A549 (cell line): ENCODE results near the gene BCCIP. TPM values are rescaled to one million over a fixed set of nuclear protein-coding genes. Genes with fewer than 3 reads are reported as not detected.

Source experiments
- ATAC-seq, 2 experiments: fragments of 200-7000 bp in 1 of 2; fragments of >200 bp in 1 of 2; cut with Nextera tagmentation in 1 of 2; cut with Tn5 transposase in 1 of 2; 3 replicates each; pipeline versions ENCODE4 v1.8.0 to v1.9.1; 2018 to 2020; ENCODE audit warnings: mild to moderate bottlenecking in 1 of 2, moderate library complexity in 1 of 2
- CTCF ChIA-PET: fragments of 300-600 bp; sonication (Branson Sonifier 250); formaldehyde crosslinking; extraction: SDS; loops from one replicate; lab custom pipeline; 2021; ENCODE audit warnings: antibody characterized with exemption, inconsistent platforms; lab: Yijun Ruan, JAX
- POLR2A ChIA-PET: fragments of 350-600 bp; formaldehyde crosslinking; extraction: SDS; loops from one replicate; lab custom pipeline; 2021; ENCODE audit warnings: antibody characterized with exemption, inconsistent platforms; lab: Yijun Ruan, JAX
- DNase-seq, 2 experiments: peaks; one replicate each; pipeline versions ENCODE4 v3.0.0 to v3.0.0-alpha.2; 2011 to 2016; ENCODE audit warnings: low read depth in 1 of 2, low spot score in 1 of 2
- FAIRE-seq: peaks from 2 replicates; lab custom pipeline; 2011; peaks lifted over from hg19 to GRCh38; lab: Jason Lieb, UNC
- H3K27ac ChIP-seq, 2 experiments: fragments of >200 bp; sonication (Bioruptor Twin); formaldehyde crosslinking; 3 replicates each; pipeline ENCODE4 v1.5.1; 2016 to 2017
- H3K4me1 ChIP-seq: fragments of >200 bp; sonication (Bioruptor Twin); formaldehyde crosslinking; 3 replicates; pipeline ENCODE4 v1.6.1; 2016
- H3K4me2 ChIP-seq: fragments of >200 bp; sonication (Bioruptor Twin); formaldehyde crosslinking; 3 replicates; pipeline ENCODE4 v1.6.1; 2016
- H3K4me3 ChIP-seq: fragments of >200 bp; sonication (Bioruptor Twin); formaldehyde crosslinking; 3 replicates; pipeline ENCODE4 v1.5.1; 2016
- H3K9me3 ChIP-seq: fragments of >200 bp; sonication (Bioruptor Twin); formaldehyde crosslinking; 3 replicates; pipeline ENCODE4 v1.6.1; 2016
- CBX2 ChIP-seq: fragments of 200-600 bp; sonication (generic); IDR thresholded peaks from 2 replicates; pipeline ENCODE4 v1.6.1; 2016; ENCODE audit warnings: low read depth, mild to moderate bottlenecking, borderline replicate concordance
- EHF ChIP-seq: fragments of 250-450 bp; sonication (Bioruptor Pico); IDR thresholded peaks from 2 replicates; pipeline ENCODE4 v1.5.0; 2020; ENCODE audit warnings: mild to moderate bottlenecking
- FOSB ChIP-seq: fragments of 250-450 bp; sonication (Bioruptor Pico); IDR thresholded peaks from 2 replicates; pipeline ENCODE4 v1.5.0; 2020; ENCODE audit warnings: mild to moderate bottlenecking, moderate library complexity
- GATA3 ChIP-seq: IDR thresholded peaks from 2 replicates; pipeline ENCODE4 v1.6.1; 2012; ENCODE audit warnings: borderline replicate concordance
- HDAC2 ChIP-seq: fragments of 200-600 bp; sonication (generic); IDR thresholded peaks from 2 replicates; pipeline ENCODE4 v1.6.1; 2016
- HES2 ChIP-seq: fragments of >200 bp; sonication (Bioruptor Twin); formaldehyde crosslinking; IDR thresholded peaks from 2 replicates; pipeline ENCODE4 v1.6.1; 2016
- HEYL ChIP-seq: fragments of 250-450 bp; sonication (Bioruptor Pico); IDR thresholded peaks from 2 replicates; pipeline ENCODE4 v1.8.0; 2021; ENCODE audit warnings: mild to moderate bottlenecking, moderate library complexity
- HOXB13 ChIP-seq: fragments of 250-450 bp; sonication (Bioruptor Pico); IDR thresholded peaks from 2 replicates; pipeline ENCODE4 v1.5.0; 2020; ENCODE audit warnings: low read depth, mild to moderate bottlenecking, moderate library complexity
- JUN ChIP-seq, 2 experiments: fragments of >200 bp; sonication (Bioruptor Twin); formaldehyde crosslinking; IDR thresholded peaks; 2 replicates in 1 of 2; 3 replicates in 1 of 2; pipeline ENCODE4 v1.6.1; 2016 to 2017
- KDM5A ChIP-seq: fragments of 200-600 bp; sonication (generic); IDR thresholded peaks from 2 replicates; pipeline ENCODE4 v1.6.1; 2016; ENCODE audit warnings: antibody characterized with exemption, mild to moderate bottlenecking
- MAFK ChIP-seq: fragments of 450-650 bp; IDR thresholded peaks from 2 replicates; pipeline ENCODE4 v1.6.1; 2014; ENCODE audit not compliant: partially characterized antibody
- MAZ ChIP-seq: fragments of 150-350 bp; IDR thresholded peaks from 2 replicates; pipeline ENCODE4 v1.6.1; 2014; ENCODE audit warnings: antibody characterized with exemption, low read depth, low read length, borderline replicate concordance
- MYC ChIP-seq: IDR thresholded peaks from 2 replicates; pipeline ENCODE4 v1.6.1; 2012; ENCODE audit warnings: mild to moderate bottlenecking, inconsistent platforms, low read length, improper control_type of control experiment, borderline replicate concordance
- NFE2L2 ChIP-seq: fragments of 150-350 bp; conservative IDR thresholded peaks from 2 replicates; pipeline ENCODE4 v1.6.1; 2014; ENCODE audit warnings: low read length
- NPAS2 ChIP-seq: fragments of 250-450 bp; sonication (Bioruptor Pico); IDR thresholded peaks from 2 replicates; pipeline ENCODE4 v1.8.0; 2022; ENCODE audit warnings: mild to moderate bottlenecking, moderate library complexity, borderline replicate concordance
- PHF8 ChIP-seq: fragments of 200-600 bp; sonication (generic); IDR thresholded peaks from 2 replicates; pipeline ENCODE4 v1.6.1; 2016; ENCODE audit warnings: low read depth, mild to moderate bottlenecking, antibody characterized with exemption, moderate library complexity, borderline replicate concordance
- RAD21 ChIP-seq, 2 experiments: fragments of >200 bp in 1 of 2; sonication (Bioruptor Twin) in 1 of 2; formaldehyde crosslinking in 1 of 2; IDR thresholded peaks in 1 of 2; conservative IDR thresholded peaks in 1 of 2; 2 replicates in 1 of 2; 3 replicates in 1 of 2; pipeline ENCODE4 v1.6.1; 2012 to 2018; ENCODE audit warnings: inconsistent platforms in 1 of 2
- RCOR1 ChIP-seq: fragments of 150-350 bp; IDR thresholded peaks from 2 replicates; pipeline ENCODE4 v1.6.1; 2014; ENCODE audit warnings: antibody characterized with exemption, low read length, low read depth
- REST ChIP-seq: fragments of 200-600 bp; sonication (generic); IDR thresholded peaks from 2 replicates; pipeline ENCODE4 v1.6.1; 2016; ENCODE audit warnings: antibody characterized with exemption, mild to moderate bottlenecking, moderate library complexity
- RFX5 ChIP-seq: fragments of 450-650 bp; IDR thresholded peaks from 2 replicates; pipeline ENCODE4 v1.7.1; 2014; ENCODE audit warnings: antibody characterized with exemption, mild to moderate bottlenecking, moderate library complexity
- ZC3H11A ChIP-seq: fragments of 450-650 bp; IDR thresholded peaks from 2 replicates; pipeline ENCODE4 v1.6.1; 2014; ENCODE audit warnings: antibody characterized with exemption, mild to moderate bottlenecking
- ZNF302 ChIP-seq: fragments of 250-450 bp; sonication (Bioruptor Pico); IDR thresholded peaks from 2 replicates; pipeline ENCODE4 v1.9.0; 2021; ENCODE audit warnings: inconsistent platforms, mild to moderate bottlenecking, moderate library complexity
- ZSCAN20 ChIP-seq: fragments of 250-450 bp; sonication (Bioruptor Pico); IDR thresholded peaks from 2 replicates; pipeline ENCODE4 v1.8.0; 2022; ENCODE audit warnings: mild to moderate bottlenecking, moderate library complexity
- WGBS: methylation state at CpG from one replicate; pipeline ENCODE4 v1.1.6; 2017; ENCODE audit errors: missing lambda C conversion rate; 5-methylcytosine and 5-hydroxymethylcytosine counted together
- polyA plus RNA-seq, 4 experiments: library from polyadenylated mRNA; depleted of rRNA in 3 of 4; stranded (reverse); fragments of >200 nt; fragmentation: RNase III in 1 of 4; extraction: RNeasy Plus Mini Kit Qiagen cat#74134 plus additional on column Dnase treatment in 1 of 4; gene quantifications; 2 replicates in 3 of 4; 3 replicates in 1 of 4; pipeline ENCODE4 v1.2.3, GENCODE V29; 2011 to 2017
- TF ChIP-seq, protein P1 (sequence below): IDR thresholded peaks from 2 replicates; pipeline ENCODE4 v1.6.1; 2012
- TF ChIP-seq, protein P2 (sequence below): IDR thresholded peaks from 2 replicates; pipeline ENCODE4 v1.6.1; 2012; ENCODE audit warnings: low read depth, borderline replicate concordance

Gene BCCIP
- polyA plus RNA-seq, 2 of the 4 experiments (the other 2 are of a cell fraction): 130 to 140 TPM

GRCh38 chr10:125792342-125793300 lies 30.7 kb upstream of the BCCIP start:
- Histone ChIP-seq H3K4me1 (no peaks in the 10 kb centered on the region), H3K27ac (no peak overlapping the region), H3K9me3 (no peaks in the 10 kb centered on the region), H3K4me3 (no peak overlapping the region), H3K4me2 (no peak overlapping the region)
- 94% methylated on average over 10 of the region's 14 CpGs for WGBS
- CTCF ChIA-PET: interaction anchor here (1.1 to 2.1 kb wide), 3 partner anchors 9 to 116 kb away, joined by 3 to 6 read pairs (median 5); no protein-coding TSS in a partner anchor
- no peak for DNase-seq
- no peak for FAIRE-seq
- ATAC-seq: no peak
- POLR2A ChIA-PET: no interaction called here
- TF ChIP-seq HDAC2: no peak
- no peak for TF ChIP-seq JUN (IDR thresholded peaks at IDR 0.05)
- TF ChIP-seq EHF (CRISPR knock-in tag): no peak
- TF ChIP-seq, protein P1, sequence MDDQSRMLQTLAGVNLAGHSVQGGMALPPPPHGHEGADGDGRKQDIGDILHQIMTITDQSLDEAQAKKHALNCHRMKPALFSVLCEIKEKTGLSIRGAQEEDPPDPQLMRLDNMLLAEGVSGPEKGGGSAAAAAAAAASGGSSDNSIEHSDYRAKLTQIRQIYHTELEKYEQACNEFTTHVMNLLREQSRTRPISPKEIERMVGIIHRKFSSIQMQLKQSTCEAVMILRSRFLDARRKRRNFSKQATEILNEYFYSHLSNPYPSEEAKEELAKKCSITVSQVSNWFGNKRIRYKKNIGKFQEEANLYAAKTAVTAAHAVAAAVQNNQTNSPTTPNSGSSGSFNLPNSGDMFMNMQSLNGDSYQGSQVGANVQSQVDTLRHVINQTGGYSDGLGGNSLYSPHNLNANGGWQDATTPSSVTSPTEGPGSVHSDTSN: no peak
- no peak for TF ChIP-seq ZNF302 (CRISPR knock-in tag)
- no peak for TF ChIP-seq NFE2L2
- no peak for TF ChIP-seq ZSCAN20 (CRISPR knock-in tag)
- no peak for TF ChIP-seq REST
- no peak for TF ChIP-seq MAFK
- TF ChIP-seq KDM5A: no peak
- no peak for TF ChIP-seq MYC
- TF ChIP-seq GATA3: no peak
- TF ChIP-seq MAZ: no peak
- no peak for TF ChIP-seq CBX2
- TF ChIP-seq ZC3H11A: no peak
- no peak for TF ChIP-seq FOSB (CRISPR knock-in tag)
- TF ChIP-seq HEYL (CRISPR knock-in tag): no peak
- TF ChIP-seq, protein P2, sequence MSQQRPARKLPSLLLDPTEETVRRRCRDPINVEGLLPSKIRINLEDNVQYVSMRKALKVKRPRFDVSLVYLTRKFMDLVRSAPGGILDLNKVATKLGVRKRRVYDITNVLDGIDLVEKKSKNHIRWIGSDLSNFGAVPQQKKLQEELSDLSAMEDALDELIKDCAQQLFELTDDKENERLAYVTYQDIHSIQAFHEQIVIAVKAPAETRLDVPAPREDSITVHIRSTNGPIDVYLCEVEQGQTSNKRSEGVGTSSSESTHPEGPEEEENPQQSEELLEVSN: no peak
- TF ChIP-seq HOXB13: no peak
- no peak for TF ChIP-seq RCOR1

GRCh38 chr10:125795128-125795527 lies 28.2 kb upstream of the BCCIP start:
- no peak; a peak in 1 of 6 replicates for ATAC-seq
- no peak for DNase-seq
- H3K27ac ChIP-seq: no peak overlapping the region
- no peak for FAIRE-seq
- TF ChIP-seq RAD21 (conservative IDR thresholded peaks at IDR 0.05 in 1 of 2, IDR thresholded peaks at IDR 0.05 in 1 of 2) (no peak), RFX5 (no peak), ZNF302 (CRISPR knock-in tag) (no peak), HES2 (no peak), NPAS2 (CRISPR knock-in tag) (no peak), PHF8 (no peak)
- no peak overlapping the region for H3K4me3 ChIP-seq
- CTCF ChIA-PET: no interaction called here
- H3K4me2 ChIP-seq: no peak overlapping the region
- POLR2A ChIA-PET: no interaction called here
- WGBS: no CpG with 5 or more reads among the region's 2 CpGs
- H3K9me3 ChIP-seq: no peaks in the 10 kb centered on the region
- no peaks in the 10 kb centered on the region for H3K4me1 ChIP-seq
